Breast epithelium (tissue), 4 donors: Measurements from ENCODE around the gene MMAA. TPM values are rescaled to one million over a fixed set of nuclear protein-coding genes. Genes with fewer than 3 reads are reported as not detected.
"Not testable (repeated sequence)": the region's sequence is repeated elsewhere in the genome, so short reads cannot be mapped to it uniquely, and the experiment has no call there.

Source experiments
- DNase-seq, 2 donors: peaks; one replicate each; pipeline ENCODE4 v3.0.0-alpha.2; 2019; ENCODE audit warnings: low spot score in 2 of 2
- H3K27ac ChIP-seq, 2 donors: fragments of 200-600 bp; sonication (generic) in 1 of 2; one replicate each; pipeline ENCODE4 v1.5.1; 2016 to 2019; ENCODE audit warnings: mild to moderate bottlenecking in 1 of 2
- H3K27me3 ChIP-seq, 2 donors: fragments of 200-600 bp; sonication (generic) in 1 of 2; one replicate each; pipeline versions ENCODE4 v1.5.1 to v1.6.0; 2017 to 2019; ENCODE audit warnings: control low read depth in 1 of 2, mild to moderate bottlenecking in 1 of 2
- H3K36me3 ChIP-seq: fragments of 200-600 bp; one replicate; pipeline ENCODE4 v1.5.1; 2019
- H3K4me1 ChIP-seq, 2 donors: fragments of 200-600 bp; sonication (generic); one replicate each; pipeline ENCODE4 v1.5.1; 2016 to 2019; ENCODE audit warnings: control low read depth in 1 of 2
- H3K4me3 ChIP-seq, 3 donors: fragments of 200-600 bp; sonication (generic); 1 replicate in 2 of 3; 2 replicates in 1 of 3; pipeline ENCODE4 v1.5.1; 2016 to 2019; ENCODE audit warnings: mild to moderate bottlenecking in 3 of 3, moderate library complexity in 2 of 3
- H3K9me3 ChIP-seq, 2 donors: fragments of 200-600 bp; sonication (generic) in 1 of 2; one replicate each; pipeline ENCODE4 v1.5.1; 2016 to 2019; ENCODE audit warnings: control low read depth in 1 of 2
- POLR2A ChIP-seq: fragments of 450-650 bp; IDR thresholded peaks from one replicate; pipeline ENCODE4 v1.6.1; 2016; ENCODE audit warnings: antibody characterized with exemption, mild to moderate bottlenecking, moderate library complexity
- POLR2AphosphoS5 ChIP-seq, 3 donors: sonication (generic); formaldehyde crosslinking; IDR thresholded peaks; one replicate each; pipeline ENCODE4 v1.6.1; 2017; ENCODE audit warnings: antibody characterized with exemption in 3 of 3
- intact Hi-C: fragments of 100-400 bp; cut with DNase I; formaldehyde crosslinking; loops from one replicate; pipeline ENCODE4 v1.15.1; 2023; ENCODE audit warnings: low total_unique reads
- total RNA-seq, 3 donors: library from RNA; depleted of rRNA; stranded (reverse); fragments of >200 nt; gene quantifications; one replicate each; pipeline ENCODE4 v1.1.0, GENCODE V29; 2016
- TF ChIP-seq, protein P1 (sequence below), 3 donors: fragments of 450-650 bp; IDR thresholded peaks; one replicate each; pipeline ENCODE4 v1.5.1; 2016 to 2017; ENCODE audit warnings: antibody characterized with exemption in 3 of 3, mild to moderate bottlenecking in 3 of 3, moderate library complexity in 3 of 3

Gene MMAA
- total RNA-seq, 3 donors from 2014 or later, result 4.2 to 5.7 (median 5.6) TPM

DNA sequence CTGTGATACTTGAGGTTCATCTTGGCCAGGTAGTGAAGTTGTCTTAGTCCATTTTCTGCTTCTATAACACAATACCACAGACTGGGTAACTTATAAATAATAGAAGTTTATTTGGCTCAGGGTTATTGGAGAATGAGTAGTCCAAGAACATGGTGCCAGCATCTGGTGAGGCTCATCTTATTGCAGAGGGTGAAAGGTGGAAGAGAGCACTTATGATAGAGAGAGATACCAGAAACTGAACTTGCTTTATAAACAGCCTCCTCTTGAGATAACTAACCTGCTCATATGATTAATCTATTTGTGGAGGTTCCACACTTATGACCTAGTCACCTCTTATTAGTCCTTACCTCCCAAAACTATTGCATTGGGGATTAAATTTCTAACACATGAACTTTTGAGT, 62.3 kb downstream of the MMAA start:
- no peaks in the 10 kb centered on the region for H3K36me3 ChIP-seq
- no peaks in the 10 kb centered on the region for H3K27me3 ChIP-seq
- no peak for DNase-seq
- peaks cover 0 to 5% of the 10 kb centered on the region in 2 donors for H3K9me3 ChIP-seq
- no peaks in the 10 kb centered on the region for H3K4me1 ChIP-seq
- TF ChIP-seq, protein P1, sequence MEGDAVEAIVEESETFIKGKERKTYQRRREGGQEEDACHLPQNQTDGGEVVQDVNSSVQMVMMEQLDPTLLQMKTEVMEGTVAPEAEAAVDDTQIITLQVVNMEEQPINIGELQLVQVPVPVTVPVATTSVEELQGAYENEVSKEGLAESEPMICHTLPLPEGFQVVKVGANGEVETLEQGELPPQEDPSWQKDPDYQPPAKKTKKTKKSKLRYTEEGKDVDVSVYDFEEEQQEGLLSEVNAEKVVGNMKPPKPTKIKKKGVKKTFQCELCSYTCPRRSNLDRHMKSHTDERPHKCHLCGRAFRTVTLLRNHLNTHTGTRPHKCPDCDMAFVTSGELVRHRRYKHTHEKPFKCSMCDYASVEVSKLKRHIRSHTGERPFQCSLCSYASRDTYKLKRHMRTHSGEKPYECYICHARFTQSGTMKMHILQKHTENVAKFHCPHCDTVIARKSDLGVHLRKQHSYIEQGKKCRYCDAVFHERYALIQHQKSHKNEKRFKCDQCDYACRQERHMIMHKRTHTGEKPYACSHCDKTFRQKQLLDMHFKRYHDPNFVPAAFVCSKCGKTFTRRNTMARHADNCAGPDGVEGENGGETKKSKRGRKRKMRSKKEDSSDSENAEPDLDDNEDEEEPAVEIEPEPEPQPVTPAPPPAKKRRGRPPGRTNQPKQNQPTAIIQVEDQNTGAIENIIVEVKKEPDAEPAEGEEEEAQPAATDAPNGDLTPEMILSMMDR (IDR thresholded peaks at IDR 0.05), result no peak
- TF ChIP-seq POLR2AphosphoS5 (IDR thresholded peaks at IDR 0.05) (no peak), POLR2A (no peak)
- no peak overlapping the region for H3K4me3 ChIP-seq
- intact Hi-C loops, result no loop called here
- no peak overlapping the region for H3K27ac ChIP-seq

DNA sequence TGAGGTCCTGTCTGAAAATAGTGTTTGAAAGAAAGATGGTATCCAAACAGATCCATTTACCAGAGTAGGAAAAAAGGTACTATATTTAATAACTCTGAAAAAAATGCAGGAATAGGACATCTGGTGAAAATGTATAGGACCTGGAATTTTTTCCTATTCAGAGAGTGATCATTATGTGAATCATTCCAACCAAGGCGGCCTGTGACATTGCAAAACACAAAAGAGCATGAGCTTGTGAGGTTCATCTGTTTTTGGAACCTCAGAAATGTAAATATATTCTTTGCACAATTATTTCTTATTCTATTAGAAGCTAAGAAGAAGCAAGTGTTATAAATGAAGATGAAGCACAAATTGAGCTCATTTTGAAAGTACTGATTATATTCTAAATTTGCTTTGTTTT, 62.8 kb downstream of the MMAA start:
- Histone ChIP-seq H3K4me1 (no peaks in the 10 kb centered on the region), H3K4me3 (no peak overlapping the region), H3K36me3 (no peaks in the 10 kb centered on the region), H3K27ac (no peak overlapping the region), H3K9me3 (peaks cover 0 to 1% of the 10 kb centered on the region in 2 donors), H3K27me3 (no peaks in the 10 kb centered on the region)
- DNase-seq, result no peak
- TF ChIP-seq POLR2AphosphoS5 (IDR thresholded peaks at IDR 0.05) (no peak), POLR2A (no peak)
- TF ChIP-seq, protein P1 (IDR thresholded peaks at IDR 0.05), result no peak
- intact Hi-C loops, result no loop called here

DNA sequence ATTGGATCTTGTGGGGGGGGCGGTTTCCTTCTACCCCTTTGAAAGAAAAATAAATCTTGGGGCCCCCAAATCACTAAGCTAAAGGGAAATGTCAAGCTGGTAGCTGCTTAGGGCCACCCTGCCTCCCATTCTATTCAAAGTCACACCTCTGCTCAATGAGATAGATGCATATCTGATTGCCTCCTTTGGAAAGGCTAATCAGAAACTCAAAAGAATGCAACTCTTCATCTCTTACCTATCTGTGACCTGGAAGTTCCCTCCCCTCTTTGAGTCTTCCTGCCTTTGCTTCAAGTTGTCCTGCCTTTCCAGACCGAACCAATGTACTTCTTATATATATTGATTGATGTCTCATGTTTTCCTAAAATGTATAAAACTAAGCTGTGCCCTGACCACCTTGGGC, 67.8 kb downstream of the MMAA start:
- Histone ChIP-seq H3K4me3 (no peak overlapping the region), H3K36me3 (no peaks in the 10 kb centered on the region), H3K4me1 (no peaks in the 10 kb centered on the region), H3K27me3 (no peaks in the 10 kb centered on the region), H3K9me3 (no peaks in the 10 kb centered on the region), H3K27ac (no peak overlapping the region)
- intact Hi-C loops, result no loop called here
- TF ChIP-seq POLR2AphosphoS5 (IDR thresholded peaks at IDR 0.05) (no peak), POLR2A (no peak)
- TF ChIP-seq, protein P1 (IDR thresholded peaks at IDR 0.05), result no peak
- DNase-seq, result no peak

DNA sequence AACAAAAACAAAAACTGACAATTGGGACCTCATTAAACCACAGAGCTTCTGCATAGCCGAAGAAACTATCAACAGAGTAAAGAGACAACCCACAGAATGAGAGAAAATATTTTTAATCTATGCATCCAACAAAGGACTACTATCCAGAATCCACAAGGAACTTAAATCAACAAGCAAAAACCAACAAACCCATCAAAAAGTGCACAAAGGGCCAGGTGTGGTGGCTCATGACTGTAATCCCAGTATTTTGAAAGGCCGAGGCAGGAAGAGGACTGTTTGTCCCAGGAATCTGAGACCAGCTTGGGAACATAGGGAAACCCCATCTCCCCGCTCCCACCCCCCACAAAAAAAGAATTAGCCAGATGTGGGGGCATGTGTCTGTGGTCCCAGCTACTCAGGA, 71.4 kb downstream of the MMAA start:
- intact Hi-C loops, result no loop called here
- H3K4me1 ChIP-seq, result no peaks in the 10 kb centered on the region
- no peak overlapping the region for H3K27ac ChIP-seq

DNA sequence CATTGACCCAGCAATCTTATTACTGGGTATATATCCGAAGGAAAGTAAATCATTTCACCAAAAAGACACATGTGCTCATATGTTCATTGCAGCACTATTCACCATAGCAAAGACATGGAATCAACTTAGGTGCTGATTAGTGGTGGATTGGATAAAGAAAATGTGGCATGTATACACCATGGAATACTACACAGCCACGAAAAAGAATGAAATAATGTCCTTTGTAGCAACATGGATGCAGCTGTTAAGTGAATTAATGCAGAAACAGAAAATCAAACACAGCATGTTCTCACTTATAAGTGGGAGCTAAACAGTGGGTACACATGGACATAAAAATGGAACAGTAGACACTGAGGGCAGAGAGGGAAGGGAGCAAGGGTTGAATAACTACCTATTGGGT, 72.2 kb downstream of the MMAA start:
- H3K4me3 ChIP-seq, DNase-seq, H3K9me3 ChIP-seq, H3K27ac ChIP-seq, H3K27me3 ChIP-seq, H3K36me3 ChIP-seq, H3K4me1 ChIP-seq, intact Hi-C loops: not testable (repeated sequence)

More for the DNA sequence above, 71.4 kb downstream of the MMAA start:
- no peaks in the 10 kb centered on the region for H3K27me3 ChIP-seq
- no peak overlapping the region for H3K4me3 ChIP-seq
- H3K9me3 ChIP-seq, result no peaks in the 10 kb centered on the region
- TF ChIP-seq, protein P1 (IDR thresholded peaks at IDR 0.05), result no peak
- TF ChIP-seq POLR2A (no peak), POLR2AphosphoS5 (IDR thresholded peaks at IDR 0.05) (no peak)
- no peak for DNase-seq
- H3K36me3 ChIP-seq, result no peaks in the 10 kb centered on the region

DNA sequence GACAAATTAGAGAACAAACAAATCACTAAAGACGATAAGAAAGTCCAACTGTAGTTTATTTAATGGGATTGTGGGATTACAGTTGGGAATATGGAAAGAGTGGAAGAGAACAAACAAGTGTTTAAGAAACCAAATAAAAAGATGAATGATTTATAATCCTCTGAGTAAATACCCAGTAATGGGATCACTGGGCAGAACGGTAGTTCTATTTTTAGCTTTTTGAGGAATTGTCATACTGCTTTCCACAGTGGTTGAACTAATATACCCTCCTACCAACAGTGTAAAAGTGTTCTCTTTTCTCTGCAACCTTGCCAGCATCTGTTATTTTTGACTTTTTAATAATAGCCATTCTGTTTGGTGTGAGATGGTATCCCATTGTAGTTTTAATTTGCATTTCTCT, 75.7 kb downstream of the MMAA start:
- no peaks in the 10 kb centered on the region for H3K36me3 ChIP-seq
- intact Hi-C loops, result no loop called here
- no peaks in the 10 kb centered on the region for H3K9me3 ChIP-seq
- H3K27me3 ChIP-seq, result no peaks in the 10 kb centered on the region
- H3K4me3 ChIP-seq, result no peak overlapping the region
- no peak overlapping the region for H3K27ac ChIP-seq
- TF ChIP-seq, protein P1 (IDR thresholded peaks at IDR 0.05), result no peak
- TF ChIP-seq POLR2AphosphoS5 (IDR thresholded peaks at IDR 0.05), result no peak
- H3K4me1 ChIP-seq, result no peaks in the 10 kb centered on the region
- DNase-seq, result no peak
